HG02943 (cell line): ENCODE results near the gene MFSD2B.
A peak's percentile ranks its signal among the peaks of the same experiment; 100 is the strongest.
"Not testable (repeated sequence)": the region's sequence is repeated elsewhere in the genome, so short reads cannot be mapped to it uniquely, and the experiment has no call there.

Experiments used
- ATAC-seq: cut with Tn5 transposase; IDR thresholded peaks from one replicate; pipeline ENCODE4 v1.9.1; 2021; ENCODE audit warnings: mild to moderate bottlenecking, low read depth, moderate library complexity; ENCODE audit not compliant: unreplicated experiment

MFSD2B gene

GRCh38 chr2:24018241-24018640 is 8.4 kb downstream of the MFSD2B start:
- ATAC-seq, result no peak

GRCh38 chr2:24019729-24020128 is 9.8 kb downstream of the MFSD2B start:
- ATAC-seq, result no peak

- ATAC-seq, result no peak
Measured at GRCh38 chr2:24020244-24020643, 10.4 kb downstream of the MFSD2B start.

- ATAC-seq, result no peak
Measured at GRCh38 chr2:24021122-24021998, 11.5 kb downstream of the MFSD2B start.

- ATAC-seq, result no peak
Measured at GRCh38 chr2:24022324-24022974, 12.6 kb downstream of the MFSD2B start.

- no peak for ATAC-seq
Measured at GRCh38 chr2:24022975-24023575, 13.2 kb downstream of the MFSD2B start.

GRCh38 chr2:24024018-24024417 is 14.1 kb downstream of the MFSD2B start:
- ATAC-seq, result no peak

GRCh38 chr2:24024996-24025663 is 15.2 kb downstream of the MFSD2B start:
- ATAC-seq, result no peak

GRCh38 chr2:24026233-24026632 is 16.3 kb downstream of the MFSD2B start:
- ATAC-seq, result no peak

- no peak for ATAC-seq
Measured at GRCh38 chr2:24038786-24039499, 29.1 kb downstream of the MFSD2B start.

- no peak for ATAC-seq
Measured at GRCh38 chr2:24040511-24040910, 30.6 kb downstream of the MFSD2B start.

GRCh38 chr2:24043133-24043532 is 33.2 kb downstream of the MFSD2B start:
- ATAC-seq, result not testable (repeated sequence)

- no peak for ATAC-seq
Measured at GRCh38 chr2:24045511-24046508, 35.9 kb downstream of the MFSD2B start.

- ATAC-seq, result no peak
Measured at GRCh38 chr2:24046599-24046929, 36.7 kb downstream of the MFSD2B start.

GRCh38 chr2:24046930-24047702 is 37.2 kb downstream of the MFSD2B start, which contains the start of gene WDCP:
Gene WDCP (minus strand): TSS chr2:24047391. CDS start chr2:24039494, 7,897 bp downstream.
- peak; percentile 99 for ATAC-seq

GRCh38 chr2:24047703-24048033 is 37.8 kb downstream of the MFSD2B start:
- ATAC-seq, result peak; percentile 4

- no peak for ATAC-seq
Measured at GRCh38 chr2:24048769-24049484, 39.0 kb downstream of the MFSD2B start.

GRCh38 chr2:24049485-24050021 is 39.7 kb downstream of the MFSD2B start, which contains the start of gene FKBP1B:
Gene FKBP1B (plus strand): TSS chr2:24049741. CDS start chr2:24049850, 109 bp downstream.
- no peak for ATAC-seq
